Stimulated activated naive B cell treated with anti-CD40 and anti-IgM and Interleukin-4, amounts not matched to agents 10 μg/mL and 1 μg/mL and 100 μg/mL, for 72 hours (primary cell): ENCODE results near the gene STKLD1.
A peak's percentile ranks its signal among the peaks of the same experiment; 100 is the strongest.
"Not testable (repeated sequence)": the region's sequence is repeated elsewhere in the genome, so short reads cannot be mapped to it uniquely, and the experiment has no call there.

Source experiments
- ATAC-seq, 2 donors: fragments of 150-1000 bp; cut with Tn5 transposase; replicated peaks; 2 replicates each; pipeline ENCODE4 v1.10.0; 2021; ENCODE audit warnings: moderate library complexity in 1 of 2
- DNase-seq: peaks from one replicate; pipeline ENCODE4 v3.0.0; 2021
- H3K27ac Mint-ChIP-seq: one replicate; pipeline ENCODE4 v1.8.0; 2022; ENCODE audit warnings: mild to moderate bottlenecking, mixed read lengths
- H3K27me3 Mint-ChIP-seq, 2 donors: one replicate each; pipeline ENCODE4 v1.8.0; 2022; ENCODE audit warnings: mixed read lengths in 2 of 2
- H3K36me3 Mint-ChIP-seq, 2 donors: one replicate each; pipeline ENCODE4 v1.8.0; 2022; ENCODE audit warnings: mixed read lengths in 2 of 2, mild to moderate bottlenecking in 1 of 2
- H3K4me1 Mint-ChIP-seq, 2 donors: one replicate each; pipeline ENCODE4 v1.8.0; 2022; ENCODE audit warnings: mixed read lengths in 2 of 2, mild to moderate bottlenecking in 1 of 2
- H3K4me3 Mint-ChIP-seq, 2 donors: one replicate each; pipeline ENCODE4 v1.8.0; 2022; ENCODE audit warnings: mild to moderate bottlenecking in 2 of 2, mixed read lengths in 2 of 2, moderate library complexity in 1 of 2
- H3K9me3 Mint-ChIP-seq, 2 donors: one replicate each; pipeline ENCODE4 v1.8.0; 2022; ENCODE audit warnings: mixed read lengths in 2 of 2, mild to moderate bottlenecking in 1 of 2

STKLD1 gene

DNA sequence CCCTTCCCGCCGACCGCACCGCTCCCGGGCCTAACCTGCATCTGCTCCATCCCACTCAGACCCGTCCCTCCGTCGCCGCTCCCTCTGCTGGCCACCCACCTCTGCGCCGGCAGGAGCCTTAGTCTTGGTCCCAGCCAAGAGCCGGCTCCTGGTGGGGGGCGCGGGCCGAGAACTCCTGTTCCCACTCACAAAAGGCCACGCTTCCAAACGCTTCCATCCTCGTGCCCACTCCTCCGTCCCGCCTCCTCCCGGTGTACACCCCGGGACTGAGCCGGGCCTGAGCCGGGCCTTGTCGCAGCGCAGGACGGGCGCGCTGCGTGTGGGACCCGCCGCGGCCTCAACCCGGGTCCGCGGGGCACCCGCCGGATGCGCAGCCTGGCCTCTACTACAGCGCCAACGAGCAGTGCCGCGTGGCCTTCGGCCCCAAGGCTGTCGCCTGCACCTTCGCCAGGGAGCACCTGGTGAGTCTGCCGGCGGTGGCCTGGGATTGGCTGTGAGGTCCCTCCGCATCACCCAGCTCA, 53.5 kb downstream of the STKLD1 start:
- Mint-ChIP-seq H3K27me3 (peaks cover 13 to 37% of the 10 kb centered on the region in 2 donors), H3K27ac (no peak overlapping the region), H3K4me1 (peaks cover 5 to 19% of the 10 kb centered on the region in 2 donors), H3K4me3 (peak overlapping the region; percentile 76 to 83), H3K36me3 (no peaks in the 10 kb centered on the region), H3K9me3 (no peaks in the 10 kb centered on the region)
- DNase-seq (no peak), ATAC-seq (peak; percentile 56 to 57)

DNA sequence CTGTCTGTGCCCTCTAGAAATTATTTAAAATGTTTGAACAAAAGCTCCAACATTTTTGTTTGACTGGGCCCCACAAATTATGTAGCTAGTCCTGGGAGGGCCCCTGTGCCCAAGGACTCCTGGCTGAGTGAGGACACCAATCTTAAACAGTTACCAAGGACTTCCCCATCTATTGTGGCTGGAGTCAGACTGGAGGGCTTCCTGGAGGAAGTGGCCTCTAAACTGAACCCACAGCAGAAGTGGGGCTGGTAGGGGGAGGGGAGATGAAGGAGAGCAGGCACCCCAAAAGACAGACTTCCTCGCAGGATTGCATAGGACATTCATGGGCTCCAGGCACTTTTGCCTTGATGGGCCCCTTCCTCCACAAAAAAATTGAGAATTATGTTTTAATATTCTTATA, 54.1 kb downstream of the STKLD1 start:
- no peak overlapping the region for H3K4me3 Mint-ChIP-seq
- no peak overlapping the region for H3K27ac Mint-ChIP-seq
- H3K4me1 Mint-ChIP-seq: peaks cover 5 to 19% of the 10 kb centered on the region in 2 donors
- no peaks in the 10 kb centered on the region for H3K36me3 Mint-ChIP-seq
- no peak for DNase-seq
- H3K9me3 Mint-ChIP-seq: no peaks in the 10 kb centered on the region
- H3K27me3 Mint-ChIP-seq: peaks cover 14 to 33% of the 10 kb centered on the region in 2 donors
- no peak for ATAC-seq

GRCh38 chr9:133433351-133433843, 57.2 kb downstream of the STKLD1 start:
- no peak overlapping the region for H3K27ac Mint-ChIP-seq
- no peaks in the 10 kb centered on the region for H3K36me3 Mint-ChIP-seq
- peaks cover 8 to 18% of the 10 kb centered on the region in 2 donors for H3K4me1 Mint-ChIP-seq
- no peak for ATAC-seq
- peaks cover 3 to 7% of the 10 kb centered on the region in 2 donors for H3K27me3 Mint-ChIP-seq
- no peak for DNase-seq
- H3K9me3 Mint-ChIP-seq: no peaks in the 10 kb centered on the region
- no peak overlapping the region for H3K4me3 Mint-ChIP-seq

DNA sequence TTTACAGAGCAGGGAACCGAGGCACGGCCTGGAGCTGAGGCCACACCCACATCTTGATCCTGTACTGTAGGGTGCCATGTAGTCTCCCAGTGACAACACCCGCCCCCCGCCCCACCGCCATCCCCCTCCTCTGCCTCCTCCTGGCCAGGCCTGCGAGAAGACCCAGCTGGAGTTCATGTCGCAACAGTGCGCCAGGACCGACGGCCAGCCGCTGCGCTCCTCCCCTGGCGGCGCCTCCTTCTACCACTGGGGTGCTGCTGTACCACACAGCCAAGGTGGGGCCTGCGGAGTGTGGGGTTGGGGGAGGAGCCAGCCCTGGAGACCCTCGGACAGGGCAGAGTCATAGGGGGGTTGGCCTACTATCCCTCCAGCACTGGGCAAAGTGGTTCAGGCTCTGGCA, 60.5 kb downstream of the STKLD1 start:
- Mint-ChIP-seq H3K9me3 (no peaks in the 10 kb centered on the region), H3K4me1 (peaks cover 28 to 36% of the 10 kb centered on the region in 2 donors), H3K4me3 (no peak overlapping the region), H3K27me3 (peaks cover 0 to 3% of the 10 kb centered on the region in 2 donors), H3K36me3 (peaks cover 0 to 1% of the 10 kb centered on the region in 2 donors), H3K27ac (no peak overlapping the region)
- DNase-seq (no peak), ATAC-seq (no peak)

- peak; percentile 36 to 46 for ATAC-seq
- no peak overlapping the region for H3K4me3 Mint-ChIP-seq
- H3K27ac Mint-ChIP-seq: peak overlapping the region; percentile 31
- H3K27me3 Mint-ChIP-seq: peaks cover 0 to 3% of the 10 kb centered on the region in 2 donors
- no peak for DNase-seq
- H3K4me1 Mint-ChIP-seq: peaks cover 33 to 41% of the 10 kb centered on the region in 2 donors
- H3K9me3 Mint-ChIP-seq: no peaks in the 10 kb centered on the region
- H3K36me3 Mint-ChIP-seq: peaks cover 0 to 2% of the 10 kb centered on the region in 2 donors
Measured at GRCh38 chr9:133437753-133438531, 61.8 kb downstream of the STKLD1 start.

DNA sequence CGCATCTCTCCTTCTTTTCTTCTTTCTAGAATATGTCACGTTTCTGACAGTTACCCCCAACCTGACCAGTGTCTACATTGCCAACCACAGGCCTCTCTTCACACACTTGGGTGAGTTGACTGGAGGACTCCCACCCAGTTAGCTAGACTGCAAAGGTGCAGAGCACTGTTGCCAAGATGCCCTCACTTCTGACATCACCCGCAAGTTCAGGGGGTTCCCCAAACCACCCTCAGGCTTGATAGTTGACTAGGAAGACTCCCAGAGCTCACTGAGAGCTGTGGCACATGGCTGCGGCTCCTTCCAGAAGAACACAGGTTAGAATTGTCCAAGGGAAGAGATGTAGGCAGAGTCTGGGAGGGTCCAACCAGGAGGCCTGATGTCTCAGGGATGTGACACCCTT, 63.2 kb downstream of the STKLD1 start:
- peak in 1 of 2 donors; percentile 51 for ATAC-seq

GRCh38 chr9:133440874-133441273, 64.7 kb downstream of the STKLD1 start:
- H3K4me3 Mint-ChIP-seq: peak overlapping the region in 1 of 2 donors; percentile 42
- H3K4me1 Mint-ChIP-seq: peaks cover 33 to 41% of the 10 kb centered on the region in 2 donors
- no peaks in the 10 kb centered on the region for H3K9me3 Mint-ChIP-seq
- peak overlapping the region; percentile 89 for H3K27ac Mint-ChIP-seq
- ATAC-seq: peak; percentile 87
- DNase-seq: peak; percentile 42
- H3K27me3 Mint-ChIP-seq: no peaks in the 10 kb centered on the region
- peaks cover 0 to 2% of the 10 kb centered on the region in 2 donors for H3K36me3 Mint-ChIP-seq

More for the DNA sequence above, 63.2 kb downstream of the STKLD1 start:
- Mint-ChIP-seq H3K27me3 (peaks cover 0 to 3% of the 10 kb centered on the region in 2 donors), H3K27ac (no peak overlapping the region), H3K36me3 (peaks cover 0 to 2% of the 10 kb centered on the region in 2 donors), H3K9me3 (no peaks in the 10 kb centered on the region), H3K4me3 (no peak overlapping the region), H3K4me1 (peaks cover 33 to 41% of the 10 kb centered on the region in 2 donors)
- DNase-seq: no peak

DNA sequence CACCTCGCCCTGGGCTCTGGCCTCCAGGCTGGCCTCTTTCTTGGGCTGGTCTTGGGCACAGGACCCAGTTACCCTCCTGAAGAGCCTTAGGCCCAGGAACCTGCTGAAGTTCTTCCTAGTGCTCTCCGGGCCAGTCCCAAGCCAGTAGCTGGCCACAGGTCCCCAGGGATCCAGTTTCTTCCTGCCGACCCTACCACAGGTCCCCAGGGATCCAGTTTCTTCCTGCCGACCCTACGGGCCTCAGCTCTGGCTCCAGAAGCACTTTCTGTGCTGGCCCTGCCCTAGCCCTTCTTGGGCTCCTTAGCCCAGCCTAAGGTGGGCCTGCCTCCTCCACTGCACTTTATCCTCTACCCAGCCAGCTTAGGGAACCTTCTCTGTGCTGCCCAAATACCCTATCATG, 65.4 kb downstream of the STKLD1 start:
- Mint-ChIP-seq H3K4me1 (peaks cover 33 to 41% of the 10 kb centered on the region in 2 donors), H3K27me3 (no peaks in the 10 kb centered on the region), H3K9me3 (no peaks in the 10 kb centered on the region), H3K36me3 (peaks cover 0 to 2% of the 10 kb centered on the region in 2 donors), H3K4me3 (peak overlapping the region; percentile 46 to 61), H3K27ac (peak overlapping the region; percentile 89)
- no peak for DNase-seq
- no peak for ATAC-seq

DNA sequence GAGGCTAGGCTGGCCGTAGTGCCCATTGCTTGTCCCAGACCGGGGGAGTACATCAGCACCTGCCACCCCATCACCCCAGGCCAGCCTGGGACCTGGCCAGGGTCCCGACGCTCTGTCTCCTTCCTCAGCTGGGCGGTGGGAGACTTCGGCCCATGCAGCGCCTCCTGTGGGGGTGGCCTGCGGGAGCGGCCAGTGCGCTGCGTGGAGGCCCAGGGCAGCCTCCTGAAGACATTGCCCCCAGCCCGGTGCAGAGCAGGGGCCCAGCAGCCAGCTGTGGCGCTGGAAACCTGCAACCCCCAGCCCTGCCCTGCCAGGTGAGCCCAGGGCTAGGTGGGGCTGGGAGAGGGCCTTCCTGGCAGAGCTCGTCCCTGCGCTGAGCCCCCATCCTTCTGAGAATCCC, 67.1 kb downstream of the STKLD1 start:
- Mint-ChIP-seq H3K4me3 (no peak overlapping the region), H3K36me3 (peaks cover 0 to 2% of the 10 kb centered on the region in 2 donors), H3K4me1 (peaks cover 27 to 34% of the 10 kb centered on the region in 2 donors), H3K27me3 (no peaks in the 10 kb centered on the region), H3K9me3 (no peaks in the 10 kb centered on the region), H3K27ac (no peak overlapping the region)
- DNase-seq: no peak
- ATAC-seq: no peak

DNA sequence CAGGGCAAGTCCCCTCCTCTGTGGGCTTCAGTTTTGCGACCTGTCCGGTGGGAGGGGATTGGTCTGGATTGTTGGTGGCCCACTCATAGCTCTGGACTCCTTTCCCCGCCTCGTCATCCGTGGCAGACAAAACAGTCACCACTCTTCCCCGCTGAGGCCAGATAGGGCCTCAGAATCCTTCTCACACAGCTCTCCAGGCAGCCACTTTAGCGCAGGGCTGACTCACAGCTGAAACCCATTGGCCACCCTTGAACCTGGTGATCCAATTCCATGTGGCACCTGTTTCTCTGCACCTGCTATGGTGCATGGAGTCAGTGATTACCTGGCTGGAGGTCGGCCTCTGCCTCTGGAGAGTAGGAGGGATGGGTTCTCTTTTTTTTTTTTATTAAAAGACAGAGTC, 67.8 kb downstream of the STKLD1 start:
- ATAC-seq: no peak
- no peak overlapping the region for H3K27ac Mint-ChIP-seq

DNA sequence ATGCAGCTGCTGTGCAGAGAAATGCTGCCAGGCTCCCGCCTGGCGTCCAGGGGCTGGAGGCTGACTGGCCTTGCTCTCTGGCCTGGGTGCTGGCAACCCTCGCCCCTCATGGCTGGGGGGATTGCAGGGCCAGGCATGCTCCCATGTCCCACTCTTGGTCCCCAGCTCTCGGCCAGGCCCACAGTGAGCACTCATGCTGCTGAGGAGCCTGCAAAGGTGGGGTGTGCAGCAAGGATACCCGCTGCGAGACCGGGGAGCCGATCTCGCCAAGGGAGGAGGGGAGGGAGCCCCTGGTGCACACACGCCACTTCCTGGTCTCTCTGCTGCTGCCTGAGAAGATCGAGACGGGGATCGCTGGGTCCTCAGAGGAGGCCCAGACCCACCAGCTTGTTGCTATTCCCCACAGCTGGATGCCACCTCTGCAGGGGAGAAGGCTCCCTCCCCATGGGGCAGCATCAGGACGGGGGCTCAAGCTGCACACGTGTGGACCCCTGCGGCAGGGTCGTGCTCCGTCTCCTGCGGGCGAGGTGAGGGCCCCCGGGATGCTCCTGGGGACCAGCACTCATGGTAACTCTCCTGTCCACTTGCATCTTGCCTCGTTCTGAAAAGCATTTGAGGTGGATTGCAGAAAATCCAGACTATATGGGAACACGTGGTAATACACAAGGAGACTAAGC, 69.3 kb downstream of the STKLD1 start:
- peaks cover 0 to 2% of the 10 kb centered on the region in 2 donors for H3K36me3 Mint-ChIP-seq
- ATAC-seq (no peak), DNase-seq (no peak)
- no peaks in the 10 kb centered on the region for H3K27me3 Mint-ChIP-seq
- H3K4me1 Mint-ChIP-seq: peaks cover 17 to 18% of the 10 kb centered on the region in 2 donors
- no peak overlapping the region for H3K4me3 Mint-ChIP-seq
- no peaks in the 10 kb centered on the region for H3K9me3 Mint-ChIP-seq
- no peak overlapping the region for H3K27ac Mint-ChIP-seq

More for the DNA sequence above, 67.8 kb downstream of the STKLD1 start:
- Mint-ChIP-seq H3K9me3 (no peaks in the 10 kb centered on the region), H3K4me3 (no peak overlapping the region), H3K36me3 (peaks cover 0 to 2% of the 10 kb centered on the region in 2 donors), H3K27me3 (no peaks in the 10 kb centered on the region), H3K4me1 (peaks cover 27 to 32% of the 10 kb centered on the region in 2 donors)
- no peak for DNase-seq

GRCh38 chr9:133448487-133448972, 72.4 kb downstream of the STKLD1 start:
- ATAC-seq: no peak
- Mint-ChIP-seq H3K4me3 (no peak overlapping the region), H3K4me1 (peaks cover 0 to 3% of the 10 kb centered on the region in 2 donors), H3K9me3 (no peaks in the 10 kb centered on the region), H3K27ac (no peak overlapping the region), H3K27me3 (no peaks in the 10 kb centered on the region), H3K36me3 (no peaks in the 10 kb centered on the region)
- no peak for DNase-seq

- no peaks in the 10 kb centered on the region for H3K9me3 Mint-ChIP-seq
- ATAC-seq: no peak
- H3K27me3 Mint-ChIP-seq: no peaks in the 10 kb centered on the region
- peaks cover 0 to 6% of the 10 kb centered on the region in 2 donors for H3K4me1 Mint-ChIP-seq
- DNase-seq: no peak
- H3K27ac Mint-ChIP-seq: no peak overlapping the region
- H3K36me3 Mint-ChIP-seq: no peaks in the 10 kb centered on the region
- H3K4me3 Mint-ChIP-seq: no peak overlapping the region
Measured at GRCh38 chr9:133449760-133450159, 73.6 kb downstream of the STKLD1 start.

DNA sequence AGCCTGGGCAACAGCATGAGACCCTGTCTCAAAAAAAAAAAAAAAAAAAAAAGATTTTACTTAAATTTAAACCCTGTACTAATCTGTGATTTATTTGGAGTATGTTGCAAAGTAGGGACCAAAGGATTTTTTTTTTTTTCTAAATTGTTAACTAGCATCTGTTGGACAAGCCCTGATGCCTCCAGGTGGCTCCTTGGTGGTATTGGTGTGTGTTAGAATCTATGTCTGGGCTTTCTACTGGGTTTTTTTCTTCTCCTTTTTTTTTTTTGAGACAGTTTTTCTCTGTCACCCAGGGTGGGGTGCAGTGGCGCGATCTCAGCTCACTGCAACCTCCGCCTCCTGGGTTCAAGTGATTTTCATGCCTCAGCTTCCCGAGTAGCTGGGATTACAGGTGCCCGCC, 75.7 kb downstream of the STKLD1 start:
- H3K4me3 Mint-ChIP-seq, H3K27ac Mint-ChIP-seq, H3K27me3 Mint-ChIP-seq, H3K4me1 Mint-ChIP-seq, H3K36me3 Mint-ChIP-seq, H3K9me3 Mint-ChIP-seq, DNase-seq: not testable (repeated sequence)
- ATAC-seq: peak in 1 of 2 donors; percentile 53
